Stimulated activated CD4-positive, alpha-beta T cell treated with anti-CD3 and anti-CD28 coated beads, Interleukin-2, amount 100 ng/mL, for 48 hours (primary cell): Measurements from ENCODE around the gene FIP1L1.

Experiments
- DNase-seq, 2 donors: peaks; one replicate each; pipeline ENCODE4 v3.0.0-alpha.2; 2020

Gene FIP1L1

DNA sequence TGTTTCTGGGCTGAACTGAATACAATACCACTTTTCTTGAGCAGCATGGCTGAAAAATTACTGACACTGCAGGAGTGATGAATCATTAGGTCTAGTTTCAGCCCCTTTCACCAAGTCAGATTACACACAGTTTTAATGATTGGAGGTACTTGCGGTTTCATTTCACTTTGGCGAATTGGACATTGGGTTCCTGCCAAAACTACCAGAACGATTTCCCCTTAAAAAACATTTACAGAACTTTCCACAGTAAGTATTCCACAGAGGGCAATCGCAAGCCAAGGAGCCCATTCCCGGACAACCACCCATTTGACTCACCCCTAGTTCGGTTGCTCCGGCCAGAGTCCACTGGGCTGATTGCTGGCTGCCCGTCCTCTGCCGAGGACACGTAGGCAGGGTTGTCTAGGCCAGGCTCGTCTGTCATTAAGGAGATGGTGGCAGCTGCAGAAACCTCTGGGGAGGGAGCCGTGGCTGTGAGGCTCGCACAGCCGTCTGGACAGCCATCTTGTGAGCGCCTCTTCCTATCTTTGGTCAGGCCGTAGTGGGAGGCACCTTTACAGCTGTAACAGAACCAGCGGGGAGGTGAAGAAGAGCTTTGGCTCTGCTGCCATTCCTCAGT lies 130.3 kb downstream of the FIP1L1 start:
- no peak for DNase-seq

- DNase-seq: no peak
Measured at GRCh38 chr4:53508446-53508845, 131.0 kb downstream of the FIP1L1 start.

DNA sequence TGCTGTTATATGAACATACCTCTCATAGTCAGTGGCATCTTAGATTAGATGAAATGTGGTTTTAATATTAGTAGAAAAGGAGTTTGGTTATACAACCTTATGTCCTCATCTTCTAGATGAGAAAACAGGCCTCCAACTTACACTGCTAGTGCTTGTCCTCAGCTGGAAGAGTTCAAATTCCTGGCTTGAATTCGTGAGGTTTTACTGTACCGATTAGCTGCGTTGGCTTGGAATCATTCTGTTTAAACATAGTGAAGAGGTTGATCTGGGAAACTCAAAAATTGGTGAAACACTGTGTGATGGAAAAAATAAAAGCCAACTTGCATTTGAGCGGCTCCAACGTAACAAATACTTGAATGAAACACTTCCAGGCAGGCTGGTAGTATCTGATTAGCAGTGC lies 132.9 kb downstream of the FIP1L1 start:
- no peak for DNase-seq
